Stimulated activated CD8-positive, alpha-beta memory T cell treated with anti-CD3 and anti-CD28 coated beads, Interleukin-4, amount 100 ng/mL, for 4 hours (primary cell): ENCODE measurements around the gene ZFYVE28.

Source experiments
- DNase-seq, 2 donors: peaks; one replicate each; pipeline ENCODE4 v3.0.0-alpha.2; 2020; ENCODE audit warnings: low read depth in 2 of 2, low spot score in 1 of 2

ZFYVE28 gene

GRCh38 chr4:2370597-2371320 is 47.7 kb downstream of the ZFYVE28 start:
- DNase-seq: no peak

GRCh38 chr4:2368746-2369437 is 49.6 kb downstream of the ZFYVE28 start:
- no peak for DNase-seq

- no peak for DNase-seq
Measured at GRCh38 chr4:2367626-2368025, 50.8 kb downstream of the ZFYVE28 start.

GRCh38 chr4:2366252-2367192 is 51.9 kb downstream of the ZFYVE28 start:
- DNase-seq: no peak

GRCh38 chr4:2365913-2366210 is 52.6 kb downstream of the ZFYVE28 start:
- DNase-seq: no peak

GRCh38 chr4:2365054-2365912 is 53.2 kb downstream of the ZFYVE28 start:
- no peak for DNase-seq

- peak; percentile 26 to 48 for DNase-seq
Measured at GRCh38 chr4:2364654-2365053, 53.8 kb downstream of the ZFYVE28 start.

GRCh38 chr4:2363951-2364653 is 54.3 kb downstream of the ZFYVE28 start:
- DNase-seq: no peak

- no peak for DNase-seq
Measured at GRCh38 chr4:2363056-2363721, 55.3 kb downstream of the ZFYVE28 start.

GRCh38 chr4:2362266-2363055 is 56.0 kb downstream of the ZFYVE28 start:
- DNase-seq: no peak

GRCh38 chr4:2361366-2362265 is 56.8 kb downstream of the ZFYVE28 start:
- no peak for DNase-seq

GRCh38 chr4:2360396-2360730 is 58.1 kb downstream of the ZFYVE28 start:
- no peak for DNase-seq

- DNase-seq: no peak
Measured at GRCh38 chr4:2359591-2360395, 58.7 kb downstream of the ZFYVE28 start.

GRCh38 chr4:2357821-2358745 is 60.4 kb downstream of the ZFYVE28 start:
- DNase-seq: no peak

- DNase-seq: no peak
Measured at GRCh38 chr4:2356123-2357069, 62.0 kb downstream of the ZFYVE28 start.
